ENCODE data around the gene FOXL2.

FOXL2 gene

DNA sequence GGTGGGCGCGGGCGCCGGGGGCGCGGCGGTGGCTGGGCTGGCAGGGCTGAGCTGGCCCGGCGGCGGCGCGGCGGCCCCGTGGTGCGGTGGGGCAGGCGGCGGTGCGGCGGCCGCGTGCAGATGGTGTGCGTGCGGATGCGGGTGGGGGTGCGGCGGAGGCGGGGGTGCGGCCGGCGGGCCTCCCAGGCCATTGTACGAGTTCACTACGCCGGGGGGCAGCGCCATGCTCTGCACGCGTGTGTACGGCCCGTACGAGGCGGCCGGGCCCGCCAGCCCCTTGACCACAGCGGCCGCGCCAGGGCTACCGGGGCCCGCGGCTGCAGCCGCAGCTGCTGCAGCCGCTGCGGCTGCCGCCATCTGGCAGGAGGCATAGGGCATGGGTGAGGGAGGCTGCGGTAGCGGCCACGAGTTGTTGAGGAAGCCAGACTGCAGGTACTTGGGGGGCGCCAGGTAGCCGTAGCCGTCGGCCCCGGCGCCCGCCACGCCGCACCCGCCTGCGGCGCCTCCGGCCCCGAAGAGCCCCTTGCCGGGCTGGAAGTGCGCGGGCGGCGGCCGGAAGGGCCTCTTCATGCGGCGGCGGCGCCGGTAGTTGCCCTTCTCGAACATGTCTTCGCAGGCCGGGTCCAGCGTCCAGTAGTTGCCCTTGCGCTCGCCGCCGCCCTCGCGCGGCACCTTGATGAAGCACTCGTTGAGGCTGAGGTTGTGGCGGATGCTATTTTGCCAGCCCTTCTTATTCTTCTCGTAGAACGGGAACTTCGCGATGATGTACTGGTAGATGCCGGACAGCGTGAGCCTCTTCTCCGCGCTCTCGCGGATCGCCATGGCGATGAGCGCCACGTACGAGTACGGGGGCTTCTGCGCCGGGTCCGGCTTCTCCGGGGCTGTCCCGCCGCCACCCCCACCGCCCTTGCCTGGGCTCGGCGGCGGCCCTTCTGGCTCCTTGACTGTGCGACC lies 951 bp downstream of the FOXL2 start:
- DNase-seq (ENCODE audit: low spot score) = no peak

DNA sequence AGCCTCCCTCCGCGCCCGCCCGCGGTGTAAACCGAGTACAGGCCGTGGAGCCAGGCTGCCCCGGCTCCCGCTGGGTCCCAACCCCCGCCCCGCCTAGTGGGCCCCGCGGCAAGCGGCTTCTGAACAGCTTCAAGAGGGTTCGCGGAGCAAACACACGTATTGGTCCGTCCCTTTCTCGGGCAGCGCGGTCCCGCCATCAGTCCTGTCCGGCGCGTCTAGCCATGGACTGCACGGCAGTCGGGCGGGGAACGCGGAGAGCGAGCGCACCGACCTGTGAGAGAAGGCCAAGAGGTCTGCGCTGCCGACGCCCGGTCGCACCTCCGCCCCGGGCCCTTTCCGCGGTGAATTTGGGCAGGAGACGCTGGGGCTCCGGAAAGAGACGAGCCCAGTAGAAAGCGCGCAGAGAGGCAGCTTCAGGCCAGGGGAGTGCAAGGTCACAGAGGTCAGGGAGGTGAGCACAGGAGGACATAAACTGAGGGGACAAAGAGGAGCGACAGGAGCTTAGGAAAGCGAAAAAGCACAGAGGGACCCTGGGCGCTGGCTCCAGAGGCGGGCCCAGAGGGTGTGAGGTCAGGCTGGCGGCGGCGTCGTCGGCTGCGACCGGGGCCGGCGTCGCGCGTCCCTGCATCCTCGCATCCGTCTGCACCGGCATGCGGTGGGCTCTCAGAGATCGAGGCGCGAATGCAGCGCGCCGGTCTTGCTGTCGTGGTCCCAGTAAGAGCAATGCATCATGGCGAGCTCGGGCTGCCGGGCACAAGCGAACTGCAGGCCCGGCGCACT lies 1.8 kb downstream of the FOXL2 start:
- DNase-seq (ENCODE audit: low spot score) = no peak

DNA sequence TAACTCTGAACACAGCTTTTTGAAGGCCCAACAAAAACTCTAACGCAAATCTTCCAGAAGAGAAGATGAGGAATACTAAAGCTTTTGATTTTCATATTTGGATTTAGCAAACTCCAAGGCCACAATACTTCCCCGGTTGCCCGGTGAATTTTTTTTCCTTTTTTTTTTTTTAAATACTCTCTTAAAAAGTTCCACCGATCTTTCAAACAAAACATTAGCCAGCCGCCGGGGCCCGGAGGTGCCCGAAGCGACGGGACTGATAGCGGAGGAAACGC lies 2.3 kb downstream of the FOXL2 start:
- no peak for DNase-seq (ENCODE audit: low spot score)

DNA sequence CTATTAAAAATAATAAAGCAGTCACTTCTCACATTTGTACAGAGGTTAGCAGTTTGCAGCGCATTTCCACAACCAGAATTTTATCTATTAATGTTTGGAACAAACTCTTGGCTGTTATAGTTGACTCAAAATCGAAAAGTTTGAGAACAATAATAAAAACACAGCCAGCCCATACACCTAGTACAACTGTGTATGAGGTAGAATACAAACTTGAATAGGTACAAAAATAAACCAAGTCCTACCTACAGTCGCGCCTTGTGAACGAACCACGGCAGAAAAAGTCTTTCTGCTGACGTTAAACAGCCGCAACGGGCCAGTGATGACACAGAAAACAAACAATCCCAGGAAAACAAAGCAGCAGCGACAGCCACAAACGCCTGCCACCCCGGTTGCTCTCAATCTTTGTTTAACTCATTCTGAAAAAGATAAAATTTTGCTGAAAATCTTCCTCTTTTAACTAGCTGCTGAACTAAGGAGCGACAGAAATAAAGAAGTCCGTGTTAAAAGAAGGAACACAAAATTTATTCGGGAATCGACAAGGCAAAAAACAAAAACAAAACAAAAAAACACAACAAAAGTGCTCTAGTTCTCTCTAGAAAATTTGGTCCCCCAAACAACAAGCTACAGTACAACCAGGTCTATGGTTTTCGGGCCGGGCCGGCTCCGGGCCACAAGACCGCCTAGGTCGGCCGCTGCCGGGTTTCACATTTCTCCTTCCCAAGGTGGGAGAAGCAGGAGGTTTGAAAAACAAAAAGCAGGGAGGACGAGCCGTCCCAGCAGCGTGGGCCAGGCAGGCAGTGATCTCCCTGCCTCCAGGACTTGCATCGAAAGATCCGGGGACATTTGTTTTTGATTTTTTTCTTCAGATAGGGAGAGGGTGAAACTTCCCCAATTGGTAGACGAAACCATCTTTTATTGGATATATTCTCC lies 2.9 kb downstream of the FOXL2 start:
- no peak for DNase-seq (ENCODE audit: low spot score)

DNA sequence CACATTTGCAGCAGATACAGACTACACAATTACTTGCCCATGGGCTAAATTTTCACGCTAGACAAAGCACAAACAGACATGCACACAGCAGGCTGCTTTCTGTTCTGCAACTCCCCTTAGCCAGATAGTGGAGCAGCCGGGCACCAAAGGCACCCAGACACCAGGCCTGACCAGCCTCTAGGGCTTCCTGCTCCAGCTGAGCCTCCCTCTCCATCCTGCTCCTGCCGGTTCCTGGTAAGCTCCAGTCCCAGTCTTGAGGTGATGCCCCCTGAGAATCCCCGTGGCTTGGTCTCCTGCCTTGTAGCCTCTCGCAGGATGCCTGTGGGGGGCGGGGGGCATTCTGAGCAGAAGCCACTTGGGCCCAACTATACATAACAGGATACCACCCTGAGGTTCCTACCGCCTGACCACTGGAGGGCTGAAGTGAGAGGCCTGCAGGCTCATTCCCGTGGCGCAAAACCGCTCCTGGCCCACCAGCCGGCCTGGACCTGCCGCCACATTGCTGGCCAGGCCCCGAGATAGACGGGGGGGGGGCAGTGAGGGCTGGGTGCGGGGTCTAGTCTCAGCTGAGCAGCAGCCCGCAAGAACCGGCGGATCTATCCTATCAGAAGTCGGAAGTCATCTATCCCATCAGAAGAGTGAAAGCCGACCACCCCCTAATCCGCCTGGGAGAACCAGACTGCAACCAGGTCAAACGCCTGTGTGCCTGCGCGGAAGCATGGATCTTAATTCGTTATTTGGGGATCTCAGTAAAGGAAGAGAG lies 3.9 kb downstream of the FOXL2 start:
- DNase-seq (ENCODE audit: low spot score) = no peak

DNA sequence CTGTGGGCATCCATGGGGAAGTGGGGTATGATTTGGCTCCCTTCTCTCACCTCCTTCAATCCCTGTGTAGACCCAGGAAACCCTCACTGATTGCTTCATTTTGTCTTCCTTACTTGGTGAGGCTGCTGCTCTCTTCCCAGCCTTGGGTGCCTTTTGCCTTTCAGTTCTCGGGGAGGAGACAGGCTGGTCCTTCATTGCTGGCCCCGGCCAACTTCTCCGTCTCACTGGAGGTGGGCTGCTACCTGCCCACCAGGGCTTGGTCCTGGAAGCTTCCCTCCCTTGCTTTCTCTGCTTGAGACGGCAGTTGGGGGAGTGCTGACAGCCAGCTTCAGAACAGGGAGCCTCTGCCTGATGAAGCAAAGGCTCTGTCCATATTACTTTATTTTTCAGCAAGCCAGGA lies 4.7 kb downstream of the FOXL2 start:
- no peak for DNase-seq (ENCODE audit: low spot score)

DNA sequence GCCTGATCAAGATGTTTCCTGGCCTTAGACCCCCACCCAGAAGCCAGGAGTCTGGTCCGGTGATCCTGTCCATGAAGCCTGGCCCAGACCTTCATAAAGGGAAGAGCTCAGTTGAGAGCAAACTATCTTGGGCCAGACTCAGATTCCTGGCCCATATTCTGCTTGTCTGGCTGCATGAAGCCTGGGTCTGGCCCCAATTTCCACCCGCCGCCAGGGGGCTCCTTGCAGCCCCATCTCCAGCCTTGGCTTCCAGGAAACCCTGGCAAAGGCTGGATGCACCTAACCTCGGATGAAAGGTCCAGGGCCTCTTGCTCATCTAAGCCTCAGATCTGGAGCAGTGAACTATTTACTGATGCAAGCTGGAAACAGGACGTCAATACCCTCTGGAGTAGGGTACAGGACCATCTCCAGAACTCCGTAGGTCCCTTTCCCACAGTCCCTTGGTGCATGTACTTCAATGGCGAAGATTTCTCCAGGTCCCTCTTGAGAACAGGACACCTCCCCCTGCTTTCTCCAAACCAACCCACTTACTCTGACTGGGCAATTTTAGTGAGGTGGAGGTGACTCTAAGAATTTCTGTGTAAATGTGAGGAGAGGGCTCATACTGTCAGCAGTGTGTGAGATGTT lies 5.6 kb downstream of the FOXL2 start:
- DNase-seq (ENCODE audit: low spot score) = peak; percentile 71

DNA sequence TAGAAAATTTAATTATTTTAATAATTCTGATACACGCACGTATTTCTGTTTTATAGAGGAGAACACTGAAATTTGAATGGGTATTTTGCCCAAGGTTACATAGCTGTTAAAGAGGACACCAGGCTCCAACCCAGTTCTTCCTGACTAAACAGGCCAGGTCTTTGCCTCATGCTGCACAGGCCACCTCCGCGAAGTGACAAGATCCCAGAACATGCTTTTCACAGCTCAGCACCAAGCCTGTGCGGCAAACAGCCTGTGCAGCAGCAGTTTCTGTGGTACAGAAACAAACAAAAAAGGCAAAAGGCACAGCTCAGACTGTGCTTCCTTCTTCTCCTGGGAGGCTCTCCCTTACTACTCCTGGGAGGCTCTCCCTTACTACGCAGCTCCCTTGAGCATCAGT lies 6.5 kb downstream of the FOXL2 start:
- DNase-seq (ENCODE audit: low spot score) = no peak

DNA sequence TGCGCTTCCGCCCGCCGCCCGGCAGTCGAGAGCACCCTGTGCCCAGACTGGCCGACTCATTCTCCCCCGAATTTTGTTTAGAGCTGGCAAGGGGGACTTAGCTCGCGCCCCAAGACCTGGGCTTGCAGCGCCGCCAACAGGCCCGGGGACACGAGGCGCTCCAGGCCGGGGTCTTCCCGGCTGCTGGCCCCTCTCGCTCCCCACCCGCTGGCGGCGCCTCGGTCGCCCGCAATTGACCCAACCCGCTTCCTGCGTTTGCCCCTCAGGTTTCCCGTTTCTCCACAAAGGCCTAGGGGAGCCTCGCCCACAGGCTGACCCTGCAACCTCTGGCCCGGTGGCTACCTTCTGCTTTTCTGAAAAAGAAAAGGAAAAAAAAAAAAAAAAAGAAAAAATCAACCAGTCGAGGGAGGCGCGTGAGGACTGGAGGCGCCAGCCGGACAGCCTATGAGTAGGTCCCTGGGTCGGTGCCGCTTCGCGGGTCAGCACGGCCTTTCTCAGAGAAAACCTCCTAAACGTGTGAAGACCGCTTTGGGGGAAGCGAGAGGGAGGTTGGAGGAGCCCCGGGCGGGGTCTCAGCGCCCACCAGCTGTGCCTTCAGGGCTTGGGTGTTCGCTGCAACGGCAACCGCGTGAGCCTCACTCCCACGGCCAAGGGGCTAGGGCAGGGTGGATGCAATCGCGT lies 7.2 kb downstream of the FOXL2 start:
- no peak for DNase-seq (ENCODE audit: low spot score)

DNA sequence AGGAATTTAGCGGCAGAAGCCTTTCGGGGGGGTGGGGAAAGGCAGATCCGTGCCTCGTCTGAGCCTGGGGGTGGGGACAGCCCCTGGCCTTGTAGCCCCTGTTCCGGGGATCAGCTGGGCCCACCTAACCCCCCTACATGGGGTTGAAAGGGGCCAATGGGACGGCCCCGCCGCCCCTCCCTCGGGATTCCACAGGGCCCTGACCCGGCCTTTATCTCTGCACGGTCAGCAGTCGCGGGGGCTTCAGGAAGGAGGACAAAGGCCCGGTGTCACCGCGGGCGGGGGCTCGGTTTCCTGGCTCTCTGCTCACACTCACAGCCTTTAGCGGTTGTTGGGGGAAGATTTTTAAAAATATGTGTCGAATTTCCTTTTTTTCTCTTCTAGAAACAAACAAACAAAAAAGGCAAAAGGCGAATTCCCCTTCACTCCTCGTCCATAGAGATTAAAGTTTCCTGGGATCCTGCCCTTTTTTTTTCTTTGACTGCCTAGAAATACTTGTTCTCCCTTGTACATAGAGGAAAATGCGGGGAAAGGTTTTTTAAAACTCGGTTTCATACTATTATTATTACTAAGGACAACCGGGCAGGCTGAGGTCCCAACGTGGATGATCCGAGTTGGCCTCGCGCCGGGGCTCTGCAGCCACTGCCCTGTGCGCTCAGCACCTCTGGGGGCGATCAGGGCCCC lies 7.9 kb downstream of the FOXL2 start:
- no peak for DNase-seq (ENCODE audit: low spot score)

DNA sequence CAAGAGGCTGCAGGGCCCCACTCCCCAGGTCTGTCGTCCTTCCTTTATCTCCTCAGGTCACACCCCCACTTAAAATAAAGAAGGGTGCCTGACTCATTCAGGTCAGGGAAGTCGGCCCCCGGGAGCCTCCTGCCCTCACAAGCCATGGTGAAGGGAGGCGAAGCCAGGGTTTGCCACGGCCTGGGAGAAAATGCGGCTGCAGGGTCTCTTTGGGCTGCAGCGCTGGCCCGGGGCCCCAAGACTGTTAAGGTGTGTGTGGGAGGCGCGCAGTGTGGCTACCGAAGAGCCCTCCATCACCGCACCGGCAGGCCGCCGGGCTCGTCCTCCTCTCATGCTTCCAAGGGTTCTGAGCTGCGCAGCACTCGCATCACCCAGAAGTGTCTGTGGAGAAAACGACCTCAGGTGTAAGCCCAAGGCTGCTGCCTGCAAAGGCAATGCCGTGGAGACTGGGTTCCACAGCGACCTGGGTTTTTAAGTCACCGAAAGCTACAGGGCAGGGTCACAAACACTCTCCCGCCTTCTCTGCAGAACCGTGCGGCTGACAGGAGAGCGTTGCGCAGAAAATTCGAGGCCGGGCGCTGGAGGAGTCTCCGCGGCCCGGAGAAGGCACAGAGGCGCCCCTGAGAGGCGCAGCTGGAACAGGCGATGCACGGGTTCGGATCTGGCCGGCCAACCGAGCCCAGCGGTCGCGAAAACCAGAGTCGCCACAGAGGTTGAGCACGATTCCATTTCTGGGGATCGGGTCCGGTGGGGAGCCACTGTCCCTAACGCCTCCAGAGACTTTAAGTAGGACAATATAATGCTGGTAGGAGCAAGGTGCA lies 8.7 kb downstream of the FOXL2 start:
- no peak for DNase-seq (ENCODE audit: low spot score)

DNA sequence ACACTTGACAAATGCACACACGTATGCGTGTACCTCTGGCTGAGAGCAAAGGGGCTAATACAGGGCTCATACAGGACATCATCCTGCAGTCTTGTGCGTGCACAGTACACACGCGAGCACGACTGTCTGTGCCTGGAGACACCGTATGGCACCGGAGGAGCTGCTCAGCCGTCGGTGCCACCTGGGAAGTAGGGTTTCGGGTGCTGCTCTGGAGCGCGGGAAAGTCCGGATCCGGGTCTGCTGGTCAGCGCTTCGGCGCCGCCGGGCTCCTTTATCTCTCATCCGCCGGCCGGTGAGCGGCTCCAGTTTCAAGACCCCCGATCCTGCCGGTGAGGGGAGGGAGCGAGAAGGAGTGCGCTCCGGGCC lies 9.3 kb downstream of the FOXL2 start:
- DNase-seq (ENCODE audit: low spot score) = no peak

DNA sequence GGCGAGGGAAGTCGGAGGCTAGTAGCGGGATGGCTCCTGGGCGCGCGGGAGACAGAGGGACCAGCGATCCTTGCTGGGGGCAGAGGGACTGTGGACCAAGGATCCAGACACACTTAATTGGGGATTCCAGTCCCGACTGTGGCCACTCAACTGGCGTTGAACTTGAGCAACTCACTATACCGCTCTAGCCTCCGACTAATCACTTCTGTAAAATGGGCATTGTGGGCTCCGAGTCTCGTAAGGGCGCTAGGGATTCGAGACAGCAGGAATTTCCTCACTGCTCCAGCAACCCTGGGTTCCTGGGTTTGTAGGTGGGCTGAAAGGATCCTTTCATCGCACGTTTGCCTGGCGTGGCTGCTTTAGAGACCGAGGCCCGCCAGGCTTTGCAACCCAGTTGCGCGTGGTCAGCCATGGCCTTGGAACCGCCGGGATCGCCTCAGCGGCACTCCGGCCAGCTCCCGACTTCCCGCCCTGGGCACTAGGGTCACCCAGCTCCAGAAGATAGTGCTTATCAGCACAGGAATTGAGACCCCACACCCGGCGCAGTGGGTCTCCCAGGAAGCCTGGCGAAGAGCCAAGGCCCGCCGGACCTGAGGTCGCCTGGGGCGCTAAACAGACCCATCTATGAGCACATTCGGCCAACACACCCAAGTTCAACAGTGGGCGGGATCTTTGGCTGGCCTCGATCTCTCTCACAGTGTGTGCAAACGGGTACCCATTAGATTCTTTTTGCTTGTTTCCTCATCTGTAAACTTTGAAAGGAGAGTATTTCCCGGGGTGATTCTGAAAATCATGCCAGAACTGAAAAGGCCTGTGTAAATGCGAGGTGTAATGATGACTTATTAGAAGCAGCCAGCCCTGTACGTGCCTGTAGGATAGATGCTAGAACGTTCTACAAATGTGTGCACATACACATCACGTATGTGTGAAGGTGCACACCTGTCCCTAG lies 9.9 kb downstream of the FOXL2 start:
- no peak for DNase-seq (ENCODE audit: low spot score)

DNA sequence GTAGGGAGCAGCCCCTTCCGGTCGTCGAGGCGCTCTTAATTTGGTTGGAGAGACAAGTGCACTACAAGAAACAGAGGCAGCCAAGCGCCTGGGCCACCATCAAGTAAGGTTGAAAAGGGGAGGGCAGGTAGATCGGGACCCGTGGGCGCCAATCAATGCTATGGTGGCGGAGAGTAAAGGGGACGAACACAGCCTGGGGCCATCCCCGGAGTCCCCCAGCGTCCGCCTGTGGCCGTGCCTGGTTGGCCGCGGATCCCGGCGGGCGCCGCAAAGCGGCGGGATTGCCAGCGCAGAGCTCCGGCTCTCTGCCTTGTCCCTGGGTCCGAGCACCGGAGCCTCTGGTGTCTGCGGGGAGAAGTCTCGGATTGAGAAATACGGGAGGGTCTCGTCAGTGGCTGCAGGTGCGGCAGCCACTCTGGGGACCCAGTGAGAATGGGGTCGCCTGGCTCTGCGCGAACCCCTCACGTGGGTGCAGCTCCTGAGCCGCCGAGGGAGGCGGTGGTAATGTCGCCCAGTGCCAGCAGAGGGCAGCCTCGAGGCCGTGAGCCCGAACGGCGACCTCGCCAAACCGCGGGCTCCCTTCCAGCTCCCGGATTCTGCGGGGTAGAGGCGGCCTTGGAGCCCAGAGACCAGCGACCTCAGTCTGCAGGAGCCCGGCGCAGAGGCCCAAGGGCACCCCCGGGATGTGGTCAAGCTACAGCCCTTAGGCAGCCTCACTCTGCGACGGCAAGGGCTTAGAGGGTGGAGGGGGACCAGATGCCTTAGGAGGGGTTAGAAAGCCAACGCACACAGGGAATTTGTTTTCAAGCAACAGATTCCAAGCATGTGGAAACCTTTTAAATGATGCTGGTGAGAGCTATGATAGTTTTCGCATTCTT lies 10.8 kb downstream of the FOXL2 start:
- DNase-seq (ENCODE audit: low spot score) = peak; percentile 94

DNA sequence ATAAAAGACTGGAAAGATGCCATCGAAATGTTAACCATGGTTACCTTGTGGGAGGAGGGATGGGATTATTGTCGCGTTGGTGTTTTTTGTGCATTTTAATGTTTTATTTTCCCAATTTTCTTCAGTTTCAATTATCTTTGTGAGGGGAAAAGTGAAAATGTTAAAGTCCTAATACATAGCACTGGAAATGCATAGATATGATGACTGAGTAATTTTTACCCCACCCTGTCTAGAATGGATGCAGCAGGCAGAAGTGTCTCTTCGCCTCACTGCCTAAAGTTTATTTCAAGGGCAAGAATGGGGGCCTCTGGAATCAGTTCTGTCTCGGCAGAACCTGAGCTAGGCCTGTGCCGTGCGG lies 11.5 kb downstream of the FOXL2 start:
- no peak for DNase-seq (ENCODE audit: low spot score)

DNA sequence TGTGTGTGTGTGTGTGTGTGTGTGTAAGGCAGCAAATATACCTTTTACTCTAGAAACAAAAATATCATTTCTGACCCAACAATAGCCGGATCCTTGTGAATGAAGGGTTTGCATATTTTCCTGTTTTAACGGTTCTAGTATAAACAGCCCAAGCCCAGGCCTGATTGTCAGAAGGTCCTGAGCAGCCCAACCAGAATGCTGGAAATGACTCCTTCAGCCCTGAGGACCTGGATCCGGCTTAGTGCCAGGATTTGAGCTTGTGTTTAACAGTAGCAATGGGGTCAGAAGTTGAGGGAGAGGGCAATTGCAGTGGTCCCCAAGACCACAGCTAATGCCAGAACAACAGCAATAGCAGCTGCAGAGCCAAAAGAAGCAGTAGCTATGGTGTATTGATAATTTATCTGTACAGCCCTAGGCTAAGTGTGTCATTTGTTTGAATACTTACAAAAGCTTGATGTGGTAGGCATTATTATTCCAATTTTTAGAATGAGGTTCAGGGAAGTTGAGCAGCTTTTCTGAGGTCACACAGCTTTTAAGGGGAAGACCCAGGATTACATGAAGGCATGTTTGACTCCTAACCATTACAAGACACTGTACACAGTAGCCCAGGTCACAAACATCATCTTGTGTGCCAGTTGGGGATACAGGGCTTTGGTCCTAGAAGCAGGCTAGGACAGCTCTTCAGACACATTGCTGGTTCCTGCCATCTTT lies 12.8 kb downstream of the FOXL2 start:
- no peak for DNase-seq (ENCODE audit: low spot score)
